GM19455 (cell line): ENCODE measurements around the gene FOS.
"Not testable (repeated sequence)": the region's sequence is repeated elsewhere in the genome, so short reads cannot be mapped to it uniquely, and the experiment has no call there.

ENCODE experiments used
- ATAC-seq: cut with Tn5 transposase; IDR thresholded peaks from one replicate; pipeline ENCODE4 v1.9.1; 2021; ENCODE audit not compliant: unreplicated experiment

The FOS gene

GRCh38 chr14:75274899-75275569 is 3.6 kb upstream of the FOS start:
- no peak for ATAC-seq

- no peak for ATAC-seq
Observed at GRCh38 chr14:75275598-75275997, 3.0 kb upstream of the FOS start.

DNA sequence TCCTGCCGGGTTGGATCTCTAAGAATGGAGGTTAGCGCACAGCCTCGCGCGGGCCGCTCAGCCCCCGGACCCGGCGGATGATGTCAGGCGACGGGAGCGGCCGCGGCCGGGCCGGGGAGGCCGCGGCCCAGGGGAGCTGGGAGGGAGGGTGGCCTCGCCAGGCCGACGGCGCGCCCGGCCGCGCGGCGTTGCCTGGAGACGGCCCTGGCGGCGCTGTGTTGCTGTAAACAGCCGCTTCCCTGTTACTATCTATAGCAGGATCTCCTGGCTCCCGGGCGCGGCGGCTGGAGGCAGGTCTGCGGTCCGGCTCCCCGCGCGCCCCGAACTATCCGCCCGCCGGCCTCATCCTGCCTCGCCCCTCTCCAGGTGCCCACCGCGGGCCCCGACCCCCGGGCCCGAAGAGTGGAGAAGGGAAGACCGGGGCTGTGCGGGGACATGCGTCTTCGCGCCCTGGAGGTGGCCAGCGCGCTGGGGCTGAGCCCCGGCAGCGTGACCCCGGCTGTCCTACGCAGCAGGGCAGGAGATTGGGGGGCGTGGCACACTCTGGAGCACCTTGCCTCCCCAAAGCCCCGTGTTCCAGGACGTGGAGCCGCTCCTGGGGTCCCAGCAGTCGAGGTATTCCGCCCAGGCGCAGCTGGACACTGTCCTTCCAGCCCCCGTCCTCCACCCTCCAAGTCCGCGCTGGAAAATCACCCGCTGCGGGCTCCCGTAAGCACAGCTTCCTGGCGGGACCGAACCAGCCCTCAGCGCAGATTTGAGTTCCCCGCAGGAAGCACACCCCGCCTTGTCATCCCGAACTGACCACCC is 1.4 kb upstream of the FOS start:
- no peak for ATAC-seq

- peak; percentile 1 for ATAC-seq
Observed at GRCh38 chr14:75277815-75278421, 710 bp upstream of the FOS start.

DNA sequence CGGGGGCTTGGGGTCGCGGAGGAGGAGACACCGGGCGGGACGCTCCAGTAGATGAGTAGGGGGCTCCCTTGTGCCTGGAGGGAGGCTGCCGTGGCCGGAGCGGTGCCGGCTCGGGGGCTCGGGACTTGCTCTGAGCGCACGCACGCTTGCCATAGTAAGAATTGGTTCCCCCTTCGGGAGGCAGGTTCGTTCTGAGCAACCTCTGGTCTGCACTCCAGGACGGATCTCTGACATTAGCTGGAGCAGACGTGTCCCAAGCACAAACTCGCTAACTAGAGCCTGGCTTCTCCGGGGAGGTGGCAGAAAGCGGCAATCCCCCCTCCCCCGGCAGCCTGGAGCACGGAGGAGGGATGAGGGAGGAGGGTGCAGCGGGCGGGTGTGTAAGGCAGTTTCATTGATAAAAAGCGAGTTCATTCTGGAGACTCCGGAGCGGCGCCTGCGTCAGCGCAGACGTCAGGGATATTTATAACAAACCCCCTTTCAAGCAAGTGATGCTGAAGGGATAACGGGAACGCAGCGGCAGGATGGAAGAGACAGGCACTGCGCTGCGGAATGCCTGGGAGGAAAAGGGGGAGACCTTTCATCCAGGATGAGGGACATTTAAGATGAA is 630 bp downstream of the FOS start:
- ATAC-seq: peak; percentile 0

- ATAC-seq: no peak
Observed at GRCh38 chr14:75279763-75280290, 1.2 kb downstream of the FOS start.

- ATAC-seq: no peak
Observed at GRCh38 chr14:75280291-75280830, 1.7 kb downstream of the FOS start.

DNA sequence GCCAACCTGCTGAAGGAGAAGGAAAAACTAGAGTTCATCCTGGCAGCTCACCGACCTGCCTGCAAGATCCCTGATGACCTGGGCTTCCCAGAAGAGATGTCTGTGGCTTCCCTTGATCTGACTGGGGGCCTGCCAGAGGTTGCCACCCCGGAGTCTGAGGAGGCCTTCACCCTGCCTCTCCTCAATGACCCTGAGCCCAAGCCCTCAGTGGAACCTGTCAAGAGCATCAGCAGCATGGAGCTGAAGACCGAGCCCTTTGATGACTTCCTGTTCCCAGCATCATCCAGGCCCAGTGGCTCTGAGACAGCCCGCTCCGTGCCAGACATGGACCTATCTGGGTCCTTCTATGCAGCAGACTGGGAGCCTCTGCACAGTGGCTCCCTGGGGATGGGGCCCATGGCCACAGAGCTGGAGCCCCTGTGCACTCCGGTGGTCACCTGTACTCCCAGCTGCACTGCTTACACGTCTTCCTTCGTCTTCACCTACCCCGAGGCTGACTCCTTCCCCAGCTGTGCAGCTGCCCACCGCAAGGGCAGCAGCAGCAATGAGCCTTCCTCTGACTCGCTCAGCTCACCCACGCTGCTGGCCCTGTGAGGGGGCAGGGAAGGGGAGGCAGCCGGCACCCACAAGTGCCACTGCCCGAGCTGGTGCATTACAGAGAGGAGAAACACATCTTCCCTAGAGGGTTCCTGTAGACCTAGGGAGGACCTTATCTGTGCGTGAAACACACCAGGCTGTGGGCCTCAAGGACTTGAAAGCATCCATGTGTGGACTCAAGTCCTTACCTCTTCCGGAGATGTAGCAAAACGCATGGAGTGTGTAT is 2.4 kb downstream of the FOS start:
- no peak for ATAC-seq

- no peak for ATAC-seq
Observed at GRCh38 chr14:75281654-75282019, 3.0 kb downstream of the FOS start.

DNA sequence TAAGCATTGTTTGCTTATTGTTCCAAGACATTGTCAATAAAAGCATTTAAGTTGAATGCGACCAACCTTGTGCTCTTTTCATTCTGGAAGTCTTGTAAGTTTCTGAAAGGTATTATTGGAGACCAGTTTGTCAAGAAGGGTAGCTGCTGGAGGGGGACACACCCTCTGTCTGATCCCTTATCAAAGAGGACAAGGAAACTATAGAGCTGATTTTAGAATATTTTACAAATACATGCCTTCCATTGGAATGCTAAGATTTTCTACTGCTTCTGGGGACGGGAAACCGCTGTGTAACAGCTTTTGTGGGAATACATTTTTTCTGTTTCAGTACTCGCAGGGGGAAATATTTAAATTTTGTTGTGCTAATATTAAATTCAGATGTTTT is 3.5 kb downstream of the FOS start:
- ATAC-seq: no peak

DNA sequence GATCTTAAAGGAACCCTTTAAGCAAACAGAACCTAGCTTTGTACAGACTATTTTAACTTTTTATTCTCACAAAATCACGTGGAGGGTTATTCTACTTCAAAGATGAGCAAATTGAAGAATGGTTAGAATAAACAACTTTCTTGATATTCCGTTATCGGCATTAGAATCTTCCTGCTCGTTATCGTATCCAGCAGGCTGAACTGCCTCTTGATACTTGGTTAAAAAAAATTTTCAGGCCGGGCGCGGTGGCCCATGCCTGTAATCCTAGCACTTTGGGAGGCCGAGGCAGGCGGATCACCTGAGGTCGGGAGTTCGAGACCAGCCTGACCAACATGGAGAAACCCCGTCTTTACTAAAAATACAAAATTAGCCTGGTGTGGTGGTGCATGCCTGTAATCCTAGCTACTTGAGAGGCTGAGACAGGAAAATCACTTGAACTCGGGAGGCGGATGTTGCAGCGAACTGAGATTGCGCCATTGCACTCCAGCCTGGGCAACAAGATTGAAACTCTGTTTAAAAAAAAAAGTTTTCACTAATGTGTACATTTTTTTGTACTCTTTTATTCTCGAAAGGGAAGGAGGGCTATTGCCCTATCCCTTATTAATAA is 4.0 kb downstream of the FOS start:
- not testable (repeated sequence) for ATAC-seq

- ATAC-seq: no peak
Observed at GRCh38 chr14:75283162-75283832, 4.7 kb downstream of the FOS start.

DNA sequence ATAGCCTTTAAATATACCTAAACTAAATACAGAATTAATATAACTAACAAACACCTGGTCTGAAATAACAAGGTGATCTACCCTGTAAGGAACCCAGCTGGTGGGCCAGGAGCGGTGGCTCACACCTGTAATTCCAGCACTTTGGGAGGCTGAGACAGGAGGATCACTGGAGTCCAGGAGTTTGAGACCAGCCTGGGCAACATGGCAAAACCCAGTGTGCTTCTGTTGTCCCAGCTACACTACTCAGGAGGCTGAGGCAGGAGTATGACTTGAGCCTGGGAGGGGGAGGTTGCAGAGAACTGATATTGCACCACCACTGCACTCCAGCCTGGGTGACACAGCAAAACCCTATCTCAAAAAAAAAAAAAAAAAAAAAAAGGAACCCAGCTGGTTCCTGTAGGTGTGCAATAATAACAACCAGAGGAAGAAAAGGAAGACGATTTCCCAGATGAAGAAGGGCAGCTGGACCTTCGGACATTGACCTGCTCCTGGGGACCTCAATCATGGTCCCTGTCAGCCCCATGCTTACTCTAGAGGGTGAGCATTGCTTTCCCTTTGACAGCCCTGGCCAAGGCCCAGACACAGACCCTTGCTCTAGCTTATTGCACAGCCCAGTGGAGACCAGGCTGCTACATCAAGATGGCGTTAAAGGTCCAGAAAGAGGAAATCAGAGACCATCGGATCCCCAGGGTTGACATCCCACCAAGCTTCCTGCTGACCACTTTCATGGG is 5.4 kb downstream of the FOS start:
- ATAC-seq: no peak

GRCh38 chr14:75285331-75285730 is 6.7 kb downstream of the FOS start:
- ATAC-seq: no peak

- no peak for ATAC-seq
Observed at GRCh38 chr14:75286313-75286712, 7.7 kb downstream of the FOS start.

DNA sequence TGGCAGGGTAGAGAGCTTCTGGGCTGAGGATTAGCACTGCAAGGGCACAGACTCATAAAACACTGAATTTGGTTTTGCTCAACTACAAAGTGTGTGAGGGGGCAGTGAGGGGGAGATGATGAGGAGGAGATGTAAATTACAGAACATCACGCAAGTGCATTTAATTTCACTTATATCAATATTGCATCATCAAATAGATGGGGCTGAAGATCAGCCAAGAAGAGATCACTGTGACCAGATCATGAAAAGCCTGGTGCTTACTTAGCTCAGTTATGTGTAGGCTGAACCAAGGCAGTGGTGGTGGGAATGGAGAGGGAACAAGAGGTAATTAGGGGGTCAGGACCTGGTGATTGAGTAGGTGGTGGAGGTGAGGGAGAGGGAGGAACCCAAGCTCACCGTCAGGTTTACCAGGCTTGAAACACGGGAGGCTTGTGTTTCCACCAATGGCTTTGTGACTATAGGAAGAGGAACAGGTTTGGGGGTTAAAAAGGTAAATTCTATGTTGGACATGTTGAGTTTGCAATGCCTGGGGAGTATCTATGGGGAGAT is 11.3 kb downstream of the FOS start:
- no peak for ATAC-seq

GRCh38 chr14:75290851-75291250 is 12.2 kb downstream of the FOS start:
- no peak for ATAC-seq

DNA sequence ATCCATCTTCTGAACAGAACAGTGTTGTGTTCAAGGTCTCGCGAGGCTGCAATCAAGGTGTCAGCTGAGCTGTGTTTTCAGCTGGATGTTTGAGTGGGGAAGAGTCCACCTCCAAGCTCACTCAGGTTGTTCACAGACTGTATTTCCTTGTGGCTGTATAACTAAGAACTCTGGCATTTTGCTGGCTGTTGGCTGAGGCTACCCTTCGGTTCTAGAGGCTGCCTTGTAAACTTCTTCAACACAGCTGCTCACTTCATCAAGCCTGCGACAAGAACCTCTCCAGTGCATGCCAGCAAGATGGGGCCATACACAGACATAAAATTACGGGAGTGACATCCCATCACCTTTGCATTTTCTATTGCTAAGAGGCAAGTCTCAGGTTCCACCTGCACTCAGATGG is 12.7 kb downstream of the FOS start:
- ATAC-seq: no peak
